Right lobe of liver (tissue), 4 donors: Measurements from ENCODE around the gene TMEFF2.

ENCODE experiments used
- POLR2A ChIP-seq: fragments of 450-650 bp; IDR thresholded peaks from one replicate; pipeline ENCODE4 v1.6.1; 2017; ENCODE audit warnings: antibody characterized with exemption, mild to moderate bottlenecking
- TF ChIP-seq, protein P1 (sequence below), 4 donors: fragments of 200-600 bp in 3 of 4; fragments of 450-650 bp in 1 of 4; IDR thresholded peaks; one replicate each; pipeline versions ENCODE4 v1.5.1 to v1.8.0; 2016 to 2022; ENCODE audit warnings: antibody characterized with exemption in 4 of 4, mild to moderate bottlenecking in 2 of 4
- donor health status: DM: no; HTN: no; CAD: no.
- donor health status: DM: no; HTN: no; CAD: no.
- donor health status: DM: no; HTN: yes; CAD: no.

DNA sequence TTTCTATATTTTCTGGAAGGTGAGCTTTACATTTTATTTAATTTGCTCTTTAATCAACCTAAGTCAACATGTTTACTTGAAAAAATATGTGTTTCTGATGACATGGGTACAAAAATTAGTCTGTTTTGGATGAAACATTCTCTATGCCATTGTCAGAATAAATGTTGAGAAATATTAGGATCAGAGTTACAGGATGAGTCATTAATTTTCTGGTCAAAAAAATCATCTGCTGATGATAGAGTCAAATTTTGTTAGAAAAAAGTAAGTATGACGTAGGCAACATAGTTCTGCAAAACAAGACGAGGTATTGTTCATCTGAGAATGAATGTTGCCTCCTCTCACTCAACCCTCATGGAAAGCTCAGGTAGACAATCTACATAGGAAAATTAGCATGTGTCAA, 240.3 kb downstream of the TMEFF2 start:
- TF ChIP-seq, protein P1, sequence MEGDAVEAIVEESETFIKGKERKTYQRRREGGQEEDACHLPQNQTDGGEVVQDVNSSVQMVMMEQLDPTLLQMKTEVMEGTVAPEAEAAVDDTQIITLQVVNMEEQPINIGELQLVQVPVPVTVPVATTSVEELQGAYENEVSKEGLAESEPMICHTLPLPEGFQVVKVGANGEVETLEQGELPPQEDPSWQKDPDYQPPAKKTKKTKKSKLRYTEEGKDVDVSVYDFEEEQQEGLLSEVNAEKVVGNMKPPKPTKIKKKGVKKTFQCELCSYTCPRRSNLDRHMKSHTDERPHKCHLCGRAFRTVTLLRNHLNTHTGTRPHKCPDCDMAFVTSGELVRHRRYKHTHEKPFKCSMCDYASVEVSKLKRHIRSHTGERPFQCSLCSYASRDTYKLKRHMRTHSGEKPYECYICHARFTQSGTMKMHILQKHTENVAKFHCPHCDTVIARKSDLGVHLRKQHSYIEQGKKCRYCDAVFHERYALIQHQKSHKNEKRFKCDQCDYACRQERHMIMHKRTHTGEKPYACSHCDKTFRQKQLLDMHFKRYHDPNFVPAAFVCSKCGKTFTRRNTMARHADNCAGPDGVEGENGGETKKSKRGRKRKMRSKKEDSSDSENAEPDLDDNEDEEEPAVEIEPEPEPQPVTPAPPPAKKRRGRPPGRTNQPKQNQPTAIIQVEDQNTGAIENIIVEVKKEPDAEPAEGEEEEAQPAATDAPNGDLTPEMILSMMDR (IDR thresholded peaks at IDR 0.05) = no peak
- TF ChIP-seq POLR2A = no peak
